MV-4-11 (cell line): Measurements from ENCODE around the gene GPR146.

Experiments
- DNase-seq: peaks from one replicate; lab custom pipeline; 2025; lab: John Stamatoyannopoulos, UW

The GPR146 gene

GRCh38 chr7:1076184-1077072 lies 32.1 kb downstream of the GPR146 start:
- no peak for DNase-seq

- DNase-seq, result no peak
Measured at GRCh38 chr7:1078519-1078918, 34.2 kb downstream of the GPR146 start.

GRCh38 chr7:1078985-1079384 lies 34.6 kb downstream of the GPR146 start:
- no peak for DNase-seq

- DNase-seq, result no peak
Measured at GRCh38 chr7:1079546-1079945, 35.2 kb downstream of the GPR146 start.

- no peak for DNase-seq
Measured at GRCh38 chr7:1080252-1080920, 36.0 kb downstream of the GPR146 start.

- no peak for DNase-seq
Measured at GRCh38 chr7:1080921-1081255, 36.5 kb downstream of the GPR146 start.

- DNase-seq, result no peak
Measured at GRCh38 chr7:1081336-1081735, 37.0 kb downstream of the GPR146 start.

GRCh38 chr7:1081931-1082401 lies 37.6 kb downstream of the GPR146 start:
- no peak for DNase-seq

GRCh38 chr7:1083729-1084657 lies 39.6 kb downstream of the GPR146 start:
- DNase-seq, result no peak

GRCh38 chr7:1085266-1085665 lies 40.9 kb downstream of the GPR146 start:
- DNase-seq, result no peak

- no peak for DNase-seq
Measured at GRCh38 chr7:1085910-1086421, 41.6 kb downstream of the GPR146 start.

- peak; percentile 35 for DNase-seq
Measured at GRCh38 chr7:1086588-1087464, 42.5 kb downstream of the GPR146 start.

GRCh38 chr7:1087465-1087814 lies 43.1 kb downstream of the GPR146 start:
- no peak for DNase-seq

- no peak for DNase-seq
Measured at GRCh38 chr7:1087952-1088920, 43.9 kb downstream of the GPR146 start, which contains the start of gene GPER1. Gene GPER1, plus strand, starts transcription at chr7:1088113. Its CDS starts 3,616 bp downstream, at chr7:1091729.

GRCh38 chr7:1090236-1090635 lies 45.9 kb downstream of the GPR146 start:
- no peak for DNase-seq

GRCh38 chr7:1090686-1091643 lies 46.6 kb downstream of the GPR146 start:
- DNase-seq, result peak; percentile 52

- DNase-seq, result no peak
Measured at GRCh38 chr7:1091644-1092027, 47.3 kb downstream of the GPR146 start.

- DNase-seq, result no peak
Measured at GRCh38 chr7:1092161-1092632, 47.9 kb downstream of the GPR146 start.
